Liver (tissue), 3 donors: ENCODE measurements around the gene KRTAP17-1.

Experiments used
- FOXA1 ChIP-seq: IDR thresholded peaks from 2 replicates; pipeline ENCODE4 v1.6.1; 2016; ENCODE audit warnings: antibody characterized with exemption
- GABPA ChIP-seq, 2 donors: IDR thresholded peaks in 1 of 2; conservative IDR thresholded peaks in 1 of 2; 2 replicates each; pipeline ENCODE4 v1.6.1; 2016; ENCODE audit warnings: antibody characterized with exemption in 2 of 2, mild to moderate bottlenecking in 1 of 2, moderate library complexity in 1 of 2
- RXRA ChIP-seq, 2 donors: IDR thresholded peaks; 2 replicates each; pipeline ENCODE4 v1.6.1; 2017 to 2018; ENCODE audit warnings: antibody characterized with exemption in 2 of 2, mild to moderate bottlenecking in 1 of 2
- SP1 ChIP-seq: IDR thresholded peaks from 2 replicates; pipeline ENCODE4 v1.6.1; 2018; ENCODE audit warnings: antibody characterized with exemption, mild to moderate bottlenecking
- TAF1 ChIP-seq: conservative IDR thresholded peaks from 2 replicates; pipeline ENCODE4 v1.6.1; 2016; ENCODE audit warnings: antibody characterized with exemption, mild to moderate bottlenecking
- YY1 ChIP-seq: IDR thresholded peaks from 2 replicates; pipeline ENCODE4 v1.6.1; 2016; ENCODE audit warnings: antibody characterized with exemption, mild to moderate bottlenecking
- TF ChIP-seq, protein P1 (sequence below): fragments of 150-350 bp; IDR thresholded peaks from 2 replicates; pipeline ENCODE4 v1.5.1; 2017; ENCODE audit warnings: improper control_type of control experiment, low read depth, low read length; ENCODE audit not compliant: missing input control
- TF ChIP-seq, protein P2 (sequence below): IDR thresholded peaks from 2 replicates; pipeline ENCODE4 v1.6.1; 2016; ENCODE audit warnings: antibody characterized with exemption, mild to moderate bottlenecking
- TF ChIP-seq, protein P3 (sequence below): IDR thresholded peaks from 2 replicates; pipeline ENCODE4 v1.6.1; 2016; ENCODE audit warnings: antibody characterized with exemption
- TF ChIP-seq, protein P4 (sequence below): IDR thresholded peaks from 2 replicates; pipeline ENCODE4 v1.6.1; 2016; ENCODE audit warnings: antibody characterized with exemption
- donor health status: healthy.
- donor health status: healthy.

DNA sequence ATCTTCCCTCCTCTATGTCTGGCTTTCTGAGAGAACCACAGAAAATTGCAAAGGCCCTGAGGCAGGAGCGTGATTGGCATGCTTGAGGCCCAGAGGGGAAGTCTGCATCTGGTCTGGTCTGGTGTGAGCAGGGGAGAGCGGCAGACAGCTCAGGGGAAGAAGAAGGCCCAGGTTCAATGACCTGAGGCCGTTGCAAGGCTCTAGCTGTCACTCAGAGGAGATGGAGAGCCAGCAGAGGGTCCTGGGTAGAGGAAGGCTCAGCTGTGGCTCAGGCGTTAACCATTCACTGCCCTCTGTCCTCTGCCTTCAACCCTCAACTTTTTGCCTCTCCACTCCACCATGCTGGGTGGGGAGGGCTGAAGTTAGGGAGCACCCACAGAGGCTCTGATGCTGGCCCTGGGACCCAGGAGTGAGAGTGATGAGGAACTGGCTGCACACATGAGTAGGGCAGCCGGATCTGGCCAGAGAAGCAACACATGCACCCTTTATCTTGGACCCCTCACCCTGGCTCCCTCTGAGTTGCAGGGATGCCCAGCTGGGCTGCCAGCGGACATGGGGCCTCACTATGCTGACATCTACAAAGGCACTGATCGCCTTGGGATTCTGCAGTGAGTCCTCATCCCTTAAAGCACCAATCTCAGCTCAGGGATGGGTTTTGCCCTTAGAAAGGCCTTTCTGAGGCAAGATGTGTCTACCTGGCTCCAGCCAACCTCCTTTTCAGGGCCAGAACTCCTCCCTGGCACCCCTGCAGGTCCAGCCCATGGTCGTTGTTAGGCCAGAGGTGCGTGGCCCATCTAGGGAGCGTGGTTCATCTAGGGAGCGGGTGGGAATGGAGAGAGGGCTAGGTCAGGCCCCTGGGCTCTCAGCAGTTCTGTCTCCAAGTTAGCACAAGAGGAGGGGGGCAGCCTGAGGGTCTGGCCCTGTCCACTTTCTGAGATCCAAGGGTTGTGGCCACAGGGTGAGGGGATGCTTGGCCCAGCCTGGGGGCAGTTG lies 7.7 kb upstream of the KRTAP17-1 start:
- TF ChIP-seq, protein P1, sequence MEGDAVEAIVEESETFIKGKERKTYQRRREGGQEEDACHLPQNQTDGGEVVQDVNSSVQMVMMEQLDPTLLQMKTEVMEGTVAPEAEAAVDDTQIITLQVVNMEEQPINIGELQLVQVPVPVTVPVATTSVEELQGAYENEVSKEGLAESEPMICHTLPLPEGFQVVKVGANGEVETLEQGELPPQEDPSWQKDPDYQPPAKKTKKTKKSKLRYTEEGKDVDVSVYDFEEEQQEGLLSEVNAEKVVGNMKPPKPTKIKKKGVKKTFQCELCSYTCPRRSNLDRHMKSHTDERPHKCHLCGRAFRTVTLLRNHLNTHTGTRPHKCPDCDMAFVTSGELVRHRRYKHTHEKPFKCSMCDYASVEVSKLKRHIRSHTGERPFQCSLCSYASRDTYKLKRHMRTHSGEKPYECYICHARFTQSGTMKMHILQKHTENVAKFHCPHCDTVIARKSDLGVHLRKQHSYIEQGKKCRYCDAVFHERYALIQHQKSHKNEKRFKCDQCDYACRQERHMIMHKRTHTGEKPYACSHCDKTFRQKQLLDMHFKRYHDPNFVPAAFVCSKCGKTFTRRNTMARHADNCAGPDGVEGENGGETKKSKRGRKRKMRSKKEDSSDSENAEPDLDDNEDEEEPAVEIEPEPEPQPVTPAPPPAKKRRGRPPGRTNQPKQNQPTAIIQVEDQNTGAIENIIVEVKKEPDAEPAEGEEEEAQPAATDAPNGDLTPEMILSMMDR = no peak
- no peak for TF ChIP-seq FOXA1
- TF ChIP-seq, protein P2, sequence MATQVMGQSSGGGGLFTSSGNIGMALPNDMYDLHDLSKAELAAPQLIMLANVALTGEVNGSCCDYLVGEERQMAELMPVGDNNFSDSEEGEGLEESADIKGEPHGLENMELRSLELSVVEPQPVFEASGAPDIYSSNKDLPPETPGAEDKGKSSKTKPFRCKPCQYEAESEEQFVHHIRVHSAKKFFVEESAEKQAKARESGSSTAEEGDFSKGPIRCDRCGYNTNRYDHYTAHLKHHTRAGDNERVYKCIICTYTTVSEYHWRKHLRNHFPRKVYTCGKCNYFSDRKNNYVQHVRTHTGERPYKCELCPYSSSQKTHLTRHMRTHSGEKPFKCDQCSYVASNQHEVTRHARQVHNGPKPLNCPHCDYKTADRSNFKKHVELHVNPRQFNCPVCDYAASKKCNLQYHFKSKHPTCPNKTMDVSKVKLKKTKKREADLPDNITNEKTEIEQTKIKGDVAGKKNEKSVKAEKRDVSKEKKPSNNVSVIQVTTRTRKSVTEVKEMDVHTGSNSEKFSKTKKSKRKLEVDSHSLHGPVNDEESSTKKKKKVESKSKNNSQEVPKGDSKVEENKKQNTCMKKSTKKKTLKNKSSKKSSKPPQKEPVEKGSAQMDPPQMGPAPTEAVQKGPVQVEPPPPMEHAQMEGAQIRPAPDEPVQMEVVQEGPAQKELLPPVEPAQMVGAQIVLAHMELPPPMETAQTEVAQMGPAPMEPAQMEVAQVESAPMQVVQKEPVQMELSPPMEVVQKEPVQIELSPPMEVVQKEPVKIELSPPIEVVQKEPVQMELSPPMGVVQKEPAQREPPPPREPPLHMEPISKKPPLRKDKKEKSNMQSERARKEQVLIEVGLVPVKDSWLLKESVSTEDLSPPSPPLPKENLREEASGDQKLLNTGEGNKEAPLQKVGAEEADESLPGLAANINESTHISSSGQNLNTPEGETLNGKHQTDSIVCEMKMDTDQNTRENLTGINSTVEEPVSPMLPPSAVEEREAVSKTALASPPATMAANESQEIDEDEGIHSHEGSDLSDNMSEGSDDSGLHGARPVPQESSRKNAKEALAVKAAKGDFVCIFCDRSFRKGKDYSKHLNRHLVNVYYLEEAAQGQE = no peak
- TF ChIP-seq SP1 = no peak
- TF ChIP-seq, protein P3, sequence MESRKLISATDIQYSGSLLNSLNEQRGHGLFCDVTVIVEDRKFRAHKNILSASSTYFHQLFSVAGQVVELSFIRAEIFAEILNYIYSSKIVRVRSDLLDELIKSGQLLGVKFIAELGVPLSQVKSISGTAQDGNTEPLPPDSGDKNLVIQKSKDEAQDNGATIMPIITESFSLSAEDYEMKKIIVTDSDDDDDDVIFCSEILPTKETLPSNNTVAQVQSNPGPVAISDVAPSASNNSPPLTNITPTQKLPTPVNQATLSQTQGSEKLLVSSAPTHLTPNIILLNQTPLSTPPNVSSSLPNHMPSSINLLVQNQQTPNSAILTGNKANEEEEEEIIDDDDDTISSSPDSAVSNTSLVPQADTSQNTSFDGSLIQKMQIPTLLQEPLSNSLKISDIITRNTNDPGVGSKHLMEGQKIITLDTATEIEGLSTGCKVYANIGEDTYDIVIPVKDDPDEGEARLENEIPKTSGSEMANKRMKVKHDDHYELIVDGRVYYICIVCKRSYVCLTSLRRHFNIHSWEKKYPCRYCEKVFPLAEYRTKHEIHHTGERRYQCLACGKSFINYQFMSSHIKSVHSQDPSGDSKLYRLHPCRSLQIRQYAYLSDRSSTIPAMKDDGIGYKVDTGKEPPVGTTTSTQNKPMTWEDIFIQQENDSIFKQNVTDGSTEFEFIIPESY = no peak
- no peak for TF ChIP-seq GABPA (IDR thresholded peaks at IDR 0.05 in 1 of 2, conservative IDR thresholded peaks at IDR 0.05 in 1 of 2)
- TF ChIP-seq, protein P4, sequence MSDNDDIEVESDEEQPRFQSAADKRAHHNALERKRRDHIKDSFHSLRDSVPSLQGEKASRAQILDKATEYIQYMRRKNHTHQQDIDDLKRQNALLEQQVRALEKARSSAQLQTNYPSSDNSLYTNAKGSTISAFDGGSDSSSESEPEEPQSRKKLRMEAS = no peak
- no peak for TF ChIP-seq YY1
- TF ChIP-seq TAF1 = no peak
- no peak for TF ChIP-seq RXRA (IDR thresholded peaks at IDR 0.05)
